HL-60 (cell line): ENCODE measurements around the gene AK8.

Experiments
- CTCF ChIP-seq: IDR thresholded peaks from one replicate; pipeline ENCODE4 v1.5.1; 2011; ENCODE audit warnings: low read length, control low read depth, inconsistent platforms; ENCODE audit not compliant: insufficient read depth
- GABPA ChIP-seq: IDR thresholded peaks from 2 replicates; pipeline ENCODE4 v1.6.1; 2012; ENCODE audit warnings: low read depth
- POLR2AphosphoS5 ChIP-seq: IDR thresholded peaks from 2 replicates; pipeline ENCODE4 v1.6.1; 2012; ENCODE audit warnings: low read depth
- REST ChIP-seq: IDR thresholded peaks from 2 replicates; pipeline ENCODE4 v1.6.1; 2012; ENCODE audit warnings: low read depth; ENCODE audit not compliant: insufficient replicate concordance

DNA sequence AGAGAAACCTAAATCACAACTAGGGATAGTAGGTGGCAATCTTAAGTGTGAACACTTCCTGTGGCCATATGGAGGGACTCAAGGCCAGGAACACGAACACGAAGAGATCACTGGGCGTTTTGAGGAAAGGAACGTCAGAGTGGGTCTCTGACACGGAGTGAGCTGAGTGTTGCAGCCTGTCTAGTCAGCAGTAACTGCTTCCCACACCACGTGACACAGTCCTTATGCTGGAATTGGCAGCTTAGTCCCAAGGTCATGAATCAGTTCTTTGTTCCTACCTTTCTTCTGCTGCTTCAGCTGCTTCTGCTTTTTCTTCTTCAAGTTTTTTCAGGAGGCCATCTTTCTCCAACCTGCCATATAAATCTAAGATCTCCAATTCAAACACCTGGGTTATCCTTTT lies 18.8 kb upstream of the AK8 start:
- no peak for TF ChIP-seq CTCF
- no peak for TF ChIP-seq POLR2AphosphoS5
- no peak for TF ChIP-seq REST
- TF ChIP-seq GABPA = no peak
